Muscle of leg (tissue), 16 donors: ENCODE measurements around the gene IRS2. TPM values are rescaled to one million over a fixed set of nuclear protein-coding genes. Genes with fewer than 3 reads are reported as not detected.
"Not testable (repeated sequence)": the region's sequence is repeated elsewhere in the genome, so short reads cannot be mapped to it uniquely, and the experiment has no call there.

Experiments
- DNase-seq: peaks from one replicate; pipeline ENCODE4 v3.0.0; 2013
- H3K27ac ChIP-seq: one replicate; pipeline ENCODE4 v1.5.1; 2013; ENCODE audit warnings: mild to moderate bottlenecking, low read length, control low read depth
- H3K27me3 ChIP-seq: one replicate; pipeline ENCODE4 v1.6.1; 2013; ENCODE audit warnings: low read length; ENCODE audit not compliant: control insufficient read depth, insufficient read depth
- H3K36me3 ChIP-seq: one replicate; pipeline ENCODE4 v1.6.1; 2013; ENCODE audit warnings: low read length; ENCODE audit not compliant: control insufficient read depth, insufficient read depth
- H3K4me1 ChIP-seq: one replicate; pipeline ENCODE4 v1.6.1; 2013; ENCODE audit warnings: low read length; ENCODE audit not compliant: control insufficient read depth, insufficient read depth
- H3K4me3 ChIP-seq: one replicate; pipeline ENCODE4 v1.5.1; 2013; ENCODE audit warnings: low read length, control low read depth
- H3K9me3 ChIP-seq: replicated peaks from 2 replicates; pipeline ENCODE4 v1.6.1; 2013; ENCODE audit warnings: low read depth, low read length; ENCODE audit not compliant: control insufficient read depth
- WGBS: methylation state at CpG from one replicate; pipeline ENCODE4 v1.1.5; 2013; ENCODE audit warnings: missing lambda C conversion rate; ENCODE audit not compliant: insufficient coverage; 5-methylcytosine and 5-hydroxymethylcytosine counted together
- long read RNA-seq, 11 donors: transcript quantifications; one replicate each; lab custom pipeline, GENCODE V29; 2026
- polyA plus RNA-seq, 8 donors: library from polyadenylated mRNA; unstranded; fragments of 120-200 nt; gene quantifications; one replicate each; pipeline versions ENCODE4 v1.2.1 to v1.2.3, GENCODE V29; 2013; ENCODE audit warnings: inconsistent platforms in 1 of 8, low replicate concordance in 1 of 8; ENCODE audit not compliant: insufficient read length in 8 of 8, insufficient read depth in 1 of 8
- total RNA-seq: library from RNA; stranded (reverse); fragments of 120-200 nt; gene quantifications from one replicate; pipeline ENCODE4 v1.2.4, GENCODE V29; 2013

IRS2 gene, protein sequence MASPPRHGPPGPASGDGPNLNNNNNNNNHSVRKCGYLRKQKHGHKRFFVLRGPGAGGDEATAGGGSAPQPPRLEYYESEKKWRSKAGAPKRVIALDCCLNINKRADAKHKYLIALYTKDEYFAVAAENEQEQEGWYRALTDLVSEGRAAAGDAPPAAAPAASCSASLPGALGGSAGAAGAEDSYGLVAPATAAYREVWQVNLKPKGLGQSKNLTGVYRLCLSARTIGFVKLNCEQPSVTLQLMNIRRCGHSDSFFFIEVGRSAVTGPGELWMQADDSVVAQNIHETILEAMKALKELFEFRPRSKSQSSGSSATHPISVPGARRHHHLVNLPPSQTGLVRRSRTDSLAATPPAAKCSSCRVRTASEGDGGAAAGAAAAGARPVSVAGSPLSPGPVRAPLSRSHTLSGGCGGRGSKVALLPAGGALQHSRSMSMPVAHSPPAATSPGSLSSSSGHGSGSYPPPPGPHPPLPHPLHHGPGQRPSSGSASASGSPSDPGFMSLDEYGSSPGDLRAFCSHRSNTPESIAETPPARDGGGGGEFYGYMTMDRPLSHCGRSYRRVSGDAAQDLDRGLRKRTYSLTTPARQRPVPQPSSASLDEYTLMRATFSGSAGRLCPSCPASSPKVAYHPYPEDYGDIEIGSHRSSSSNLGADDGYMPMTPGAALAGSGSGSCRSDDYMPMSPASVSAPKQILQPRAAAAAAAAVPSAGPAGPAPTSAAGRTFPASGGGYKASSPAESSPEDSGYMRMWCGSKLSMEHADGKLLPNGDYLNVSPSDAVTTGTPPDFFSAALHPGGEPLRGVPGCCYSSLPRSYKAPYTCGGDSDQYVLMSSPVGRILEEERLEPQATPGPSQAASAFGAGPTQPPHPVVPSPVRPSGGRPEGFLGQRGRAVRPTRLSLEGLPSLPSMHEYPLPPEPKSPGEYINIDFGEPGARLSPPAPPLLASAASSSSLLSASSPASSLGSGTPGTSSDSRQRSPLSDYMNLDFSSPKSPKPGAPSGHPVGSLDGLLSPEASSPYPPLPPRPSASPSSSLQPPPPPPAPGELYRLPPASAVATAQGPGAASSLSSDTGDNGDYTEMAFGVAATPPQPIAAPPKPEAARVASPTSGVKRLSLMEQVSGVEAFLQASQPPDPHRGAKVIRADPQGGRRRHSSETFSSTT (N-terminal part only)
- total RNA-seq (1.5 TPM), polyA plus RNA-seq (1 to 10 TPM; 1.6 to 5.0 (median 2.8) TPM)
- long read RNA-seq, donor 1, full-length matches to known transcripts = 1 of 1 reads
- long read RNA-seq, donor 1, partial matches to known transcripts = 0 of 1 reads
- long read RNA-seq, donor 1, other reads (novel, unspliced or antisense) = 0 of 1 reads
- long read RNA-seq, donor 2 = 0 reads
- long read RNA-seq, donor 3, full-length matches to known transcripts = 1 of 1 reads
- long read RNA-seq, donor 3, partial matches to known transcripts = 0 of 1 reads
- long read RNA-seq, donor 3, other reads (novel, unspliced or antisense) = 0 of 1 reads
- long read RNA-seq, donor 4, full-length matches to known transcripts = 4 of 4 reads
- long read RNA-seq, donor 4, partial matches to known transcripts = 0 of 4 reads
- long read RNA-seq, donor 4, other reads (novel, unspliced or antisense) = 0 of 4 reads
- long read RNA-seq, donor 5, full-length matches to known transcripts = 3 of 3 reads
- long read RNA-seq, donor 5, partial matches to known transcripts = 0 of 3 reads
- long read RNA-seq, donor 5, other reads (novel, unspliced or antisense) = 0 of 3 reads
- long read RNA-seq, donor 6, full-length matches to known transcripts = 1 of 1 reads
- long read RNA-seq, donor 6, partial matches to known transcripts = 0 of 1 reads
- long read RNA-seq, donor 6, other reads (novel, unspliced or antisense) = 0 of 1 reads
- long read RNA-seq, donor 7 = 0 reads
- long read RNA-seq, donor 8, full-length matches to known transcripts = 2 of 2 reads
- long read RNA-seq, donor 8, partial matches to known transcripts = 0 of 2 reads
- long read RNA-seq, donor 8, other reads (novel, unspliced or antisense) = 0 of 2 reads
- long read RNA-seq, donor 9 = 0 reads
- long read RNA-seq, donor 10, full-length matches to known transcripts = 1 of 1 reads
- long read RNA-seq, donor 10, partial matches to known transcripts = 0 of 1 reads
- long read RNA-seq, donor 10, other reads (novel, unspliced or antisense) = 0 of 1 reads
- long read RNA-seq, donor 11, full-length matches to known transcripts = 1 of 1 reads
- long read RNA-seq, donor 11, partial matches to known transcripts = 0 of 1 reads
- long read RNA-seq, donor 11, other reads (novel, unspliced or antisense) = 0 of 1 reads

DNA sequence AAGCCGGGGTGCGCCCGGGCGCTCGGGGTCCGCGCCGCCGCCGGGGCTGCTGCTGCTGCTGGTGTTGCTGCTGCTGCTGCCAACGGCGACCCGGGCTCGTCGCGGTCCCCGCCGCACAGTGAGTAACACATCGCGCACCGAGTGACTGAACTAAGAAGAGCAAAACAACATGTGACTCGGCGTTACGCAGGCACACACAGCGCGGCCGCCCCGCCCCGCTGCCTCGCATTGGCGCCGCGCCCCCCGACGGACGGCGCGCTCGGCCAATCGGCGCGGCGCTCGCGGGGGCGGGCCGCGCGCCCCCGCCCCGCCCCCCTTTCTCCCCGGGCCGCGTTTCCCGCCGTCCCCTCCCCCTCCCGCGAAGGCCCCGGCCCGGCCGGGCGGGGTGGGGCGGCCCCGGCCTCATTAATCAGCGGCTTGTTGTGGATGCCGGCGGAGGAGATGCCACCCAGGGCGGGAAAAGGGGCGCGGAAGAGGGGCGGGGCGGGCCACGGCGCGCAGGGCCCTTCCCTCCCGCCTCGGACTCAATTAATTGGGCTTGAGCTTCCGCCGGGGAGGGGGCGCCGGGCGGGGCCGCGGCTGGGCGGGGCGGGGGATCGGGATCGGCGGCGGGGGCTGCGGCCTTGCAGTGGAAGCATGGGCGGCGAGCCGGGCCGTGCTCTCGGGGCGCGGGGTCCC is at the start of gene IRS2:
Gene IRS2, minus strand, starts transcription at position 127 of the 678 bp plus-strand sequence. CDS start 530 bp downstream, outside the sequence.
- peak within 1 kb of the TSS; percentile 75 for H3K4me3 ChIP-seq
- under 1% methylated on average over 72 of the region's 98 CpGs for WGBS

GRCh38 chr13:109834973-109835720 is 48.8 kb upstream of the IRS2 start:
- H3K9me3 ChIP-seq = no peaks in the 10 kb centered on the region
- no peak for DNase-seq
- no peaks in the 10 kb centered on the region for H3K27me3 ChIP-seq
- H3K27ac ChIP-seq = no peak overlapping the region
- H3K4me3 ChIP-seq = no peak overlapping the region
- WGBS = 90% methylated on average over 5 of the region's 16 CpGs
- no peaks in the 10 kb centered on the region for H3K36me3 ChIP-seq
- H3K4me1 ChIP-seq = peaks cover under 1% of the 10 kb centered on the region

More for the DNA sequence above, at the start of gene IRS2:
- Histone ChIP-seq H3K27me3 (peaks cover 15% of the 10 kb centered on the region), H3K27ac (peak within 1 kb of the TSS; percentile 81), H3K9me3 (no peaks in the 10 kb centered on the region), H3K36me3 (peaks cover 10% of the 10 kb centered on the region), H3K4me1 (peaks cover 18% of the 10 kb centered on the region)
- peak; percentile 97 for DNase-seq

DNA sequence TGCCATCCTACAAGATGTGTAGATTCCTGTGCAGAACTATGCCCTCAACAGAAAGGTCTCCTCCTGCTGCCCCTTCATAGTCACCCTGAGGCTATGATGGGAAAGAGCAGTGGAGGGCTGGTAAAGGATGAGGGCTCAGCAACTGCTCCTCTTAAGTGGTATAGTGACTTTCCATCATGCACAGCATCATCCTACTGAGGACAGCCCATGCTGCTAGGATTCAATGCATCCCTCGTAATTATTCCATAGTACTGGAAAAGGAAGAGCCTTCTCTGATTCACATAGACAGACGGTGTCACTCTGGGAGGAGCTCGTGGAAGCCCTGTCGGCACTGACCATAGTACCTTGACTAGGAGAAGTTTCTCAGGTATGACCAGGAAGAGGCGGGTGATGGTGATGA is 47.6 kb upstream of the IRS2 start:
- DNase-seq = no peak
- H3K9me3 ChIP-seq = no peaks in the 10 kb centered on the region
- no peak overlapping the region for H3K4me3 ChIP-seq
- H3K27me3 ChIP-seq = no peaks in the 10 kb centered on the region
- H3K36me3 ChIP-seq = no peaks in the 10 kb centered on the region
- WGBS = no CpG with 5 or more reads among the region's 5 CpGs
- no peak overlapping the region for H3K27ac ChIP-seq
- H3K4me1 ChIP-seq = no peaks in the 10 kb centered on the region

DNA sequence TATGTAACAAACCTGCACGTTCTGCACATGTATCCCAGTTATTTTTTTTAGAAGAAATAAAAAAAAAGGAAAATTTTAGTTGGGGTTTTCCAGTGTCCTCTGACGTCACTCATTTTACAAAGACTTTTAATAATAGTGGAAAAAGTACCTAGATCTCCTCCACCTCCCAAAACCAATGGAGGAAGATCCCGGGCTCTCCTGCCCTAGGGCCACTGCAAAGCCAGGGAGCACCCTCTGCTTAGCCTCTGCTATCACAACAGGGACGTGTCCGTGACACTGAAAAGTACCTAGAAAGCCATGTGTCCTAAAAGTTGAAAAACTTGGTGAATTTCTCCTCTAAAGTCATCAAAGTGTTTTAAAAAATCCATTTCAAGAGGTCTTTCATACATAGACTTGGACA is 46.7 kb upstream of the IRS2 start:
- no peaks in the 10 kb centered on the region for H3K9me3 ChIP-seq
- H3K27ac ChIP-seq = no peak overlapping the region
- H3K36me3 ChIP-seq = no peaks in the 10 kb centered on the region
- no peak overlapping the region for H3K4me3 ChIP-seq
- WGBS = no CpG with 5 or more reads among the region's 5 CpGs
- H3K4me1 ChIP-seq = no peaks in the 10 kb centered on the region
- no peak for DNase-seq
- H3K27me3 ChIP-seq = no peaks in the 10 kb centered on the region

DNA sequence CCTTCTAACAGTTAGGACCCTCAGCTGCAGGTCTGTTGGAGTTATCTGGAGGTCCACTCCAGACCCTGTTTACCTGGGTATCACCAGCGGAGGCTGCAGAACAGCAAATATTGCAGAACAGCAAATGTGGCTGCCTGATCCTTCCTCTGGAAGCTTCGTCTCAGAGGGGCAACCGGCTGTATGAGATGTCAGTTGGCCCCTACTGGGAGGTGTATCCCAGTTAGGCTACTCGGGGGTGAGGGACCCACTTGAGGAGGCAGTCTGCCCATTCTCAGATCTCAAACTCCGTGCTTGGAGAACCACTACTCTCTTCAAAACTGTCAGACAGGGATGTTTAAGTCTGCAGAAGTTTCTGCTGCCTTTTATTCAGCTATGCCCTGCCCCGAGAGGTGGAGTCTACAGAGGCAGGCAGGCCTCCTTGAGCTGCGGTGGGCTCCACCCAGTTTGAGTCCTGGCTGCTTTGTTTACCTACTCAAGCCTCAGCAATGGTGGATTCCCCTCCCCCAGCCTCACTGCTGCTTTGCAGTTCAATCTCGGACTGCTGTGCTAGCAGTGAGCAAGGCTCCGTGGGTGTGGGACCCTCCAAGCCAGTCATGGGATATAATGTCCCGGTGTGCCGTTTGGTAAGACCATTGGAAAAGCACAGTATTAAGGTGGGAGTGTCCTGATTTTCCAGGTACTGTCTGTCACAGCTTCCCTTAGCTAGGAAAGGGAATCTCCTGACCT is 42.4 kb upstream of the IRS2 start:
- H3K4me3 ChIP-seq, H3K27ac ChIP-seq, H3K27me3 ChIP-seq, H3K9me3 ChIP-seq, DNase-seq, H3K4me1 ChIP-seq, H3K36me3 ChIP-seq: not testable (repeated sequence)
- WGBS = 88% methylated on average over 8 of the region's 11 CpGs

- not testable (repeated sequence) for H3K9me3 ChIP-seq, H3K27ac ChIP-seq, DNase-seq, H3K4me1 ChIP-seq, H3K4me3 ChIP-seq, H3K27me3 ChIP-seq, H3K36me3 ChIP-seq
- WGBS = no CpG with 5 or more reads among the region's 6 CpGs
Observed at GRCh38 chr13:109823201-109823600, 36.8 kb upstream of the IRS2 start.

GRCh38 chr13:109821103-109821502 is 34.7 kb upstream of the IRS2 start:
- Histone ChIP-seq H3K27ac (no peak overlapping the region), H3K27me3 (no peaks in the 10 kb centered on the region), H3K4me1 (peaks cover 9% of the 10 kb centered on the region), H3K4me3 (no peak overlapping the region), H3K9me3 (no peaks in the 10 kb centered on the region), H3K36me3 (no peaks in the 10 kb centered on the region)
- WGBS = 17% methylated on average over 3 of the region's 3 CpGs
- DNase-seq = no peak
